GM21360 (cell line): ENCODE data around the gene F5.
"Not testable (repeated sequence)": the region's sequence is repeated elsewhere in the genome, so short reads cannot be mapped to it uniquely, and the experiment has no call there.

ENCODE experiments used
- ATAC-seq: cut with Tn5 transposase; IDR thresholded peaks from one replicate; pipeline ENCODE4 v1.9.1; 2021; ENCODE audit warnings: mild to moderate bottlenecking, moderate library complexity; ENCODE audit not compliant: unreplicated experiment

Gene F5

GRCh38 chr1:169546087-169546995 is 39.9 kb downstream of the F5 start:
- ATAC-seq = no peak

GRCh38 chr1:169545472-169545871 is 40.8 kb downstream of the F5 start:
- no peak for ATAC-seq

- no peak for ATAC-seq
These were observed 47.0 kb downstream of the F5 start for GRCh38 chr1:169538998-169539871.

- ATAC-seq = no peak
These were observed 51.6 kb downstream of the F5 start for GRCh38 chr1:169534653-169535052.

- ATAC-seq = not testable (repeated sequence)
These were observed 52.6 kb downstream of the F5 start for GRCh38 chr1:169533528-169534190.

- no peak for ATAC-seq
These were observed 55.8 kb downstream of the F5 start for GRCh38 chr1:169530448-169530847.

GRCh38 chr1:169529068-169529642 is 57.1 kb downstream of the F5 start:
- ATAC-seq = no peak

- ATAC-seq = no peak
These were observed 57.8 kb downstream of the F5 start for GRCh38 chr1:169528215-169529067.

GRCh38 chr1:169527451-169528214 is 58.6 kb downstream of the F5 start:
- no peak for ATAC-seq

GRCh38 chr1:169527001-169527400 is 59.3 kb downstream of the F5 start:
- no peak for ATAC-seq

- no peak for ATAC-seq
These were observed 60.0 kb downstream of the F5 start for GRCh38 chr1:169526120-169526832.

GRCh38 chr1:169525391-169525790 is 60.9 kb downstream of the F5 start:
- no peak for ATAC-seq

GRCh38 chr1:169523904-169524303 is 62.4 kb downstream of the F5 start:
- ATAC-seq = no peak

GRCh38 chr1:169521226-169521625 is 65.1 kb downstream of the F5 start:
- ATAC-seq = no peak

- ATAC-seq = no peak
These were observed 68.6 kb downstream of the F5 start for GRCh38 chr1:169517558-169518186.

- no peak for ATAC-seq
These were observed 70.6 kb downstream of the F5 start for GRCh38 chr1:169515641-169516040.

- no peak for ATAC-seq
These were observed 71.6 kb downstream of the F5 start for GRCh38 chr1:169514566-169515270.

GRCh38 chr1:169513208-169513607 is 73.1 kb downstream of the F5 start:
- ATAC-seq = no peak
